Panc1 (cell line): ENCODE data around the gene STAT5A. TPM values are rescaled to one million over a fixed set of nuclear protein-coding genes. Genes with fewer than 3 reads are reported as not detected.

Source experiments
- ATAC-seq: fragments of 200-7000 bp; cut with Tn5 transposase; 2 replicates; pipeline ENCODE4 v1.9.1; 2020; ENCODE audit warnings: mild to moderate bottlenecking, moderate library complexity
- BruUV-seq: library from RNA; stranded (reverse); fragments of 400-500 nt; replicated peaks from 2 replicates; lab custom pipeline; 2021; lab: Mats Ljungman, UMichigan
- CTCF ChIA-PET: fragments of 300-600 bp; sonication (Branson Sonifier 250); formaldehyde crosslinking; loops from one replicate; lab custom pipeline; 2022; ENCODE audit warnings: antibody characterized with exemption; lab: Charles Lee
- POLR2A ChIA-PET: fragments of 300-600 bp; sonication (Branson Sonifier 250); formaldehyde crosslinking; loops from one replicate; lab custom pipeline; 2022; ENCODE audit warnings: antibody characterized with exemption; lab: Charles Lee
- DNase-seq: peaks from one replicate; pipeline ENCODE4 v3.0.0-alpha.2; 2010; ENCODE audit warnings: low read depth, low spot score
- H3K27ac ChIP-seq: 2 replicates; pipeline ENCODE4 v1.5.1; 2011; ENCODE audit warnings: mild to moderate bottlenecking, low read length, inconsistent platforms
- H3K27me3 ChIP-seq: fragments of 200-500 bp; sonication (Bioruptor generic); 2 replicates; pipeline ENCODE4 v1.6.0; 2014; ENCODE audit warnings: low read length, inconsistent platforms; ENCODE audit not compliant: control insufficient read depth, insufficient read depth
- H3K36me3 ChIP-seq: fragments of 200-500 bp; sonication (Bioruptor generic); 2 replicates; pipeline ENCODE4 v1.5.1; 2014; ENCODE audit warnings: inconsistent platforms, mild to moderate bottlenecking, low read length, moderate library complexity; ENCODE audit not compliant: control insufficient read depth, insufficient read depth
- H3K4me1 ChIP-seq: 2 replicates; pipeline ENCODE4 v1.5.1; 2011; ENCODE audit warnings: inconsistent platforms, mild to moderate bottlenecking, low read length, moderate library complexity; ENCODE audit not compliant: control insufficient read depth, insufficient read depth
- H3K4me3 ChIP-seq, 2 experiments: 2 replicates each; pipeline ENCODE4 v1.5.1; 2011 to 2012; ENCODE audit warnings: low read depth in 2 of 2, low read length in 2 of 2, mild to moderate bottlenecking in 2 of 2, inconsistent platforms in 1 of 2, moderate library complexity in 1 of 2
- H3K9me3 ChIP-seq: fragments of 200-500 bp; sonication (Bioruptor generic); 2 replicates; pipeline ENCODE4 v1.5.1; 2014; ENCODE audit warnings: low read depth, mild to moderate bottlenecking, inconsistent platforms, low read length, moderate library complexity; ENCODE audit not compliant: control insufficient read depth, insufficient read depth
- CTCF ChIP-seq: fragments of 450-650 bp; IDR thresholded peaks from 2 replicates; pipeline ENCODE4 v1.5.1; 2017; ENCODE audit warnings: mild to moderate bottlenecking
- POLR2AphosphoS5 ChIP-seq: IDR thresholded peaks from 2 replicates; pipeline ENCODE4 v1.6.1; 2012; ENCODE audit warnings: mild to moderate bottlenecking, low read depth, low read length, moderate library complexity
- REST ChIP-seq, 2 experiments: IDR thresholded peaks; 2 replicates each; pipeline ENCODE4 v1.6.1; 2011 to 2012; ENCODE audit warnings: low read depth in 2 of 2, control low read depth in 1 of 2, low read length in 1 of 2, mild to moderate bottlenecking in 1 of 2, moderate library complexity in 1 of 2; ENCODE audit not compliant: insufficient read depth in 1 of 2
- SIN3A ChIP-seq: IDR thresholded peaks from 2 replicates; pipeline ENCODE4 v1.6.1; 2012; ENCODE audit warnings: low read depth, mild to moderate bottlenecking, low read length, moderate library complexity, borderline replicate concordance; ENCODE audit not compliant: insufficient read depth
- TCF7L2 ChIP-seq: IDR thresholded peaks from 2 replicates; pipeline ENCODE4 v1.6.1; 2011; ENCODE audit warnings: mild to moderate bottlenecking, low read depth, low read length, inconsistent platforms
- in situ Hi-C: cut with HindIII; loops from 2 replicates; pipeline ENCODE4 v1.10.0; 2016; ENCODE audit warnings: low sequenced_read_pairs, low pct_unique_long_range_greater_than_20kb
- intact Hi-C: fragments of 100-400 bp; cut with micrococcal nuclease; formaldehyde crosslinking; loops from one replicate; pipeline ENCODE4 v1.10.0; 2022; ENCODE audit not compliant: unreplicated experiment
- total RNA-seq: library from RNA; stranded (reverse); gene quantifications from one replicate; pipeline ENCODE4 v1.2.1, GENCODE V29; 2021; ENCODE audit not compliant: unreplicated experiment

Gene STAT5A
- total RNA-seq, 1 experiment from 2014 or later, result 26.7 TPM

GRCh38 chr17:42342242-42343008 lies 54.1 kb downstream of the STAT5A start:
- H3K9me3 ChIP-seq, result no peaks in the 10 kb centered on the region
- POLR2A ChIA-PET, result interaction anchor here (0.6 to 0.7 kb wide), 2 partner anchors 70 to 1802 kb away, joined by 6 to 12 read pairs; no protein-coding TSS in a partner anchor
- TSS peak; percentile 29 for BruUV-seq
- no peak overlapping the region for H3K4me3 ChIP-seq
- no peak for TF ChIP-seq REST (IDR thresholded peaks at IDR 0.05; ENCODE audit: insufficient read depth in 1 of 2, low read depth in 2 of 2, low read length in 1 of 2)
- TF ChIP-seq POLR2AphosphoS5, result no peak
- TF ChIP-seq SIN3A, result no peak
- TF ChIP-seq CTCF, result no peak
- no peak for TF ChIP-seq TCF7L2
- in situ Hi-C loops, result no loop called here
- CTCF ChIA-PET, result no interaction called here
- no peaks in the 10 kb centered on the region for H3K27me3 ChIP-seq
- DNase-seq (no peak), ATAC-seq (no peak)
- intact Hi-C loops, result no loop called here
- peaks cover 4% of the 10 kb centered on the region for H3K4me1 ChIP-seq
- H3K27ac ChIP-seq, result peak overlapping the region; percentile 50; the same call in 1 of the 2 replicates
- peaks cover 8% of the 10 kb centered on the region; the same call in 1 of the 2 replicates for H3K36me3 ChIP-seq

- ChIA-PET POLR2A (no interaction called here), CTCF (no interaction called here)
- TF ChIP-seq POLR2AphosphoS5 (no peak), REST (IDR thresholded peaks at IDR 0.05; ENCODE audit: insufficient read depth in 1 of 2, low read depth in 2 of 2, low read length in 1 of 2) (no peak)
- DNase-seq, result no peak
- no peaks in the 10 kb centered on the region for H3K9me3 ChIP-seq
- H3K27me3 ChIP-seq, result no peaks in the 10 kb centered on the region
- no TSS peak for BruUV-seq
- peak overlapping the region; percentile 8 for H3K27ac ChIP-seq
- H3K4me3 ChIP-seq, result no peak overlapping the region
- in situ Hi-C loops (no loop called here), intact Hi-C loops (no loop called here)
- H3K4me1 ChIP-seq, result peaks cover 10% of the 10 kb centered on the region
- ATAC-seq, result no peak
- H3K36me3 ChIP-seq, result peaks cover 8% of the 10 kb centered on the region; the same call in 1 of the 2 replicates
Observed at GRCh38 chr17:42345396-42346073, 57.2 kb downstream of the STAT5A start.
